HepG2 (cell line): Measurements from ENCODE around the gene RRAD. TPM values are rescaled to one million over a fixed set of nuclear protein-coding genes. Genes with fewer than 3 reads are reported as not detected.
A peak's percentile ranks its signal among the peaks of the same experiment; 100 is the strongest.

Experiments
- CBFB ChIP-seq: sonication (generic); formaldehyde crosslinking; IDR thresholded peaks from 2 replicates; pipeline ENCODE4 v1.4.0; 2020; ENCODE audit warnings: missing genetic modification reagents
- GZF1 ChIP-seq: sonication (generic); formaldehyde crosslinking; IDR thresholded peaks from 2 replicates; pipeline ENCODE4 v1.5.1; 2020; ENCODE audit warnings: mild to moderate bottlenecking, missing genetic modification reagents
- JUNB ChIP-seq: sonication (generic); formaldehyde crosslinking; IDR thresholded peaks from 2 replicates; pipeline ENCODE4 v1.8.0; 2022; ENCODE audit warnings: missing genetic modification reagents, mild to moderate bottlenecking, borderline replicate concordance
- KDM6A ChIP-seq: IDR thresholded peaks from 2 replicates; pipeline ENCODE4 v1.6.1; 2016; ENCODE audit warnings: low read depth
- MBD4 ChIP-seq: IDR thresholded peaks from 2 replicates; pipeline ENCODE4 v1.6.1; 2012; ENCODE audit warnings: low read length, inconsistent platforms, borderline replicate concordance
- MYNN ChIP-seq: sonication (generic); formaldehyde crosslinking; IDR thresholded peaks from 2 replicates; pipeline ENCODE4 v1.4.0; 2020; ENCODE audit warnings: mild to moderate bottlenecking, low read depth, missing genetic modification reagents
- POLR2AphosphoS5 ChIP-seq: IDR thresholded peaks from 2 replicates; pipeline ENCODE4 v1.6.1; 2012; ENCODE audit warnings: low read depth, low read length
- SALL2 ChIP-seq: sonication (generic); formaldehyde crosslinking; IDR thresholded peaks from 2 replicates; pipeline ENCODE4 v1.8.1; 2023; ENCODE audit warnings: mild to moderate bottlenecking, missing genetic modification reagents, inconsistent platforms
- SETDB1 ChIP-seq: sonication (generic); formaldehyde crosslinking; IDR thresholded peaks from 2 replicates; pipeline ENCODE4 v1.5.1; 2020; ENCODE audit warnings: missing genetic modification reagents, mild to moderate bottlenecking, borderline replicate concordance
- SNRNP70 ChIP-seq: fragments of 200-400 bp; formaldehyde crosslinking; IDR thresholded peaks from 2 replicates; pipeline ENCODE4 v1.6.1; 2017; ENCODE audit warnings: mild to moderate bottlenecking, low read depth, low read length, moderate library complexity
- THAP11 ChIP-seq: IDR thresholded peaks from 2 replicates; pipeline ENCODE4 v1.6.1; 2016; ENCODE audit warnings: missing biosample characterization, missing genetic modification reagents
- ZBTB1 ChIP-seq: sonication (generic); formaldehyde crosslinking; IDR thresholded peaks from 2 replicates; pipeline ENCODE4 v1.4.0; 2020; ENCODE audit warnings: missing genetic modification reagents, borderline replicate concordance
- ZFAT ChIP-seq: sonication (generic); formaldehyde crosslinking; conservative IDR thresholded peaks from 2 replicates; pipeline ENCODE4 v1.8.1; 2023; ENCODE audit warnings: missing genetic modification reagents, inconsistent platforms
- ZKSCAN1 ChIP-seq: fragments of 150-350 bp; IDR thresholded peaks from 2 replicates; pipeline ENCODE4 v1.6.1; 2014; ENCODE audit warnings: low read length
- ZMAT3 ChIP-seq: sonication (generic); formaldehyde crosslinking; conservative IDR thresholded peaks from 2 replicates; pipeline ENCODE4 v1.7.0; 2021; ENCODE audit warnings: missing genetic modification reagents
- ZNF180 ChIP-seq: sonication (generic); formaldehyde crosslinking; IDR thresholded peaks from 2 replicates; pipeline ENCODE4 v1.4.0; 2020; ENCODE audit warnings: low read depth, missing genetic modification reagents, borderline replicate concordance
- ZNF230 ChIP-seq: sonication (generic); formaldehyde crosslinking; IDR thresholded peaks from 2 replicates; pipeline ENCODE4 v1.4.0; 2020; ENCODE audit warnings: mild to moderate bottlenecking, missing genetic modification reagents
- ZNF335 ChIP-seq: sonication (generic); formaldehyde crosslinking; IDR thresholded peaks from 2 replicates; pipeline ENCODE4 v1.4.0; 2020; ENCODE audit warnings: missing genetic modification reagents
- ZNF354B ChIP-seq: sonication (generic); formaldehyde crosslinking; IDR thresholded peaks from 2 replicates; pipeline ENCODE4 v1.8.0; 2022; ENCODE audit warnings: mild to moderate bottlenecking, missing genetic modification reagents
- ZNF761 ChIP-seq: sonication (generic); formaldehyde crosslinking; conservative IDR thresholded peaks from 2 replicates; pipeline ENCODE4 v1.4.0; 2020; ENCODE audit warnings: mild to moderate bottlenecking, missing genetic modification reagents
- ZNF790 ChIP-seq: sonication (generic); formaldehyde crosslinking; IDR thresholded peaks from 2 replicates; pipeline ENCODE4 v1.8.0; 2022; ENCODE audit warnings: missing genetic modification reagents, mild to moderate bottlenecking, borderline replicate concordance
- polyA plus RNA-seq, 8 experiments: library from polyadenylated mRNA; depleted of rRNA in 3 of 8; stranded (reverse) in 7 of 8; unstranded in 1 of 8; fragments of >200 nt; fragmentation: Illumina TruSeq in 4 of 8; extraction: Trizol in 4 of 8; gene quantifications; 2 replicates each; pipeline versions ENCODE4 v1.2.1 to v1.2.3, GENCODE V29; 2011 to 2016; ENCODE audit warnings: low read depth in 4 of 8, missing spikeins in 1 of 8, mixed read lengths in 1 of 8; ENCODE audit not compliant: insufficient read depth in 1 of 8
- total RNA-seq, 5 experiments: library from RNA; depleted of rRNA; stranded (reverse); fragments of >200 nt; fragmentation: Illumina TruSeq; extraction: Trizol; gene quantifications; 2 replicates each; pipeline ENCODE4 v1.2.3, GENCODE V29; 2016; ENCODE audit warnings: low read depth in 1 of 5
- TF ChIP-seq, protein P1 (sequence below): sonication (generic); formaldehyde crosslinking; IDR thresholded peaks from 2 replicates; pipeline ENCODE4 v1.4.0; 2020; ENCODE audit warnings: missing genetic modification reagents
- TF ChIP-seq, protein P2 (sequence below): IDR thresholded peaks from 2 replicates; pipeline ENCODE4 v1.6.1; 2012; ENCODE audit warnings: low read length, improper control_type of control experiment
- TF ChIP-seq, protein P3 (sequence below): sonication (generic); formaldehyde crosslinking; IDR thresholded peaks from 2 replicates; pipeline ENCODE4 v1.4.0; 2020; ENCODE audit warnings: missing genetic modification reagents

Gene RRAD
- total and polyA plus RNA-seq, 2 of the 13 experiments (the other 11 are each of a cell fraction or from before 2014, with no cell fraction given): 0.80 to 1.1 TPM

DNA sequence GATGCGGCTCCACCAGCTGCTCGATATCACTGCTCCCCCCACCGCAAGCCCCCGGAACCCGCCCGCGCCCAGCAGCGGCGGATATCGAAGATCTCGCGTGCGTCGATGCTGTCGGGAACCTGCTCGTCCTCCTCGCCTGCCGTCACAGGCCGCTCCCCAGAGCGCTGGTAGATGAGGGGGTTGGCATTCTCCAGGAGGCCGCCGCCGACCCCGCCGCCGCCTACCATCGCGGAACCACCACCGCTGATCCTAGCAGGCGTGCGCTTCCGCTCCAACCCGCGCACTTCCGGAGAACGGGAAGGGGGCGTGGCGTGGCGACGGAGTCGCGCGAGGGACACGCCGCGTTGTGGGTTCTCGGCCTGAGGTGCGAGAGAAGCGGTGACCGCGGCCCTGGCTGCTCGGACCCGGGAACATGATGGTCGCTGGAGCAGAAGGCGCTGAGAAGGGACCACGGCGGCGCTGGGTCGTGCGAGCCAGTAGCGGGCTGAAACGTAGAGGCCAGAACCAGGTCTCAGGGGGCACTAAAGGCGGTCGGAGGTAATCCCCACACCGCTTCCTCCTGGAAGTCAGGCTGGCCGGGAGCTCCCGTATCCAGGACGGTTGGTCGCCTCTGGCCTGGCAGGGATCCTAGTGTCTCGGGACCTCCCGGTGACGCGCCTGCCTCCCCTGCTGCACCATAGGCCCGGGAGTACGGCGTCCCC is 9.0 kb upstream of the RRAD start, which contains the start of gene CIAO2B (continued):
- TF ChIP-seq, protein P1, sequence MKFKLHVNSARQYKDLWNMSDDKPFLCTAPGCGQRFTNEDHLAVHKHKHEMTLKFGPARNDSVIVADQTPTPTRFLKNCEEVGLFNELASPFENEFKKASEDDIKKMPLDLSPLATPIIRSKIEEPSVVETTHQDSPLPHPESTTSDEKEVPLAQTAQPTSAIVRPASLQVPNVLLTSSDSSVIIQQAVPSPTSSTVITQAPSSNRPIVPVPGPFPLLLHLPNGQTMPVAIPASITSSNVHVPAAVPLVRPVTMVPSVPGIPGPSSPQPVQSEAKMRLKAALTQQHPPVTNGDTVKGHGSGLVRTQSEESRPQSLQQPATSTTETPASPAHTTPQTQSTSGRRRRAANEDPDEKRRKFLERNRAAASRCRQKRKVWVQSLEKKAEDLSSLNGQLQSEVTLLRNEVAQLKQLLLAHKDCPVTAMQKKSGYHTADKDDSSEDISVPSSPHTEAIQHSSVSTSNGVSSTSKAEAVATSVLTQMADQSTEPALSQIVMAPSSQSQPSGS (CRISPR knock-in tag): peak; percentile 87; the same call in 1 of the 2 replicates
- TF ChIP-seq THAP11 (CRISPR knock-in tag): peak; percentile 96
- TF ChIP-seq POLR2AphosphoS5: peak; percentile 88
- TF ChIP-seq KDM6A: peak; percentile 41; the same call in 1 of the 2 replicates
- no peak; the same call in 1 of the 2 replicates for TF ChIP-seq ZNF354B (CRISPR knock-in tag)
- peak; percentile 97 for TF ChIP-seq ZNF790 (CRISPR knock-in tag)
- TF ChIP-seq, protein P2, sequence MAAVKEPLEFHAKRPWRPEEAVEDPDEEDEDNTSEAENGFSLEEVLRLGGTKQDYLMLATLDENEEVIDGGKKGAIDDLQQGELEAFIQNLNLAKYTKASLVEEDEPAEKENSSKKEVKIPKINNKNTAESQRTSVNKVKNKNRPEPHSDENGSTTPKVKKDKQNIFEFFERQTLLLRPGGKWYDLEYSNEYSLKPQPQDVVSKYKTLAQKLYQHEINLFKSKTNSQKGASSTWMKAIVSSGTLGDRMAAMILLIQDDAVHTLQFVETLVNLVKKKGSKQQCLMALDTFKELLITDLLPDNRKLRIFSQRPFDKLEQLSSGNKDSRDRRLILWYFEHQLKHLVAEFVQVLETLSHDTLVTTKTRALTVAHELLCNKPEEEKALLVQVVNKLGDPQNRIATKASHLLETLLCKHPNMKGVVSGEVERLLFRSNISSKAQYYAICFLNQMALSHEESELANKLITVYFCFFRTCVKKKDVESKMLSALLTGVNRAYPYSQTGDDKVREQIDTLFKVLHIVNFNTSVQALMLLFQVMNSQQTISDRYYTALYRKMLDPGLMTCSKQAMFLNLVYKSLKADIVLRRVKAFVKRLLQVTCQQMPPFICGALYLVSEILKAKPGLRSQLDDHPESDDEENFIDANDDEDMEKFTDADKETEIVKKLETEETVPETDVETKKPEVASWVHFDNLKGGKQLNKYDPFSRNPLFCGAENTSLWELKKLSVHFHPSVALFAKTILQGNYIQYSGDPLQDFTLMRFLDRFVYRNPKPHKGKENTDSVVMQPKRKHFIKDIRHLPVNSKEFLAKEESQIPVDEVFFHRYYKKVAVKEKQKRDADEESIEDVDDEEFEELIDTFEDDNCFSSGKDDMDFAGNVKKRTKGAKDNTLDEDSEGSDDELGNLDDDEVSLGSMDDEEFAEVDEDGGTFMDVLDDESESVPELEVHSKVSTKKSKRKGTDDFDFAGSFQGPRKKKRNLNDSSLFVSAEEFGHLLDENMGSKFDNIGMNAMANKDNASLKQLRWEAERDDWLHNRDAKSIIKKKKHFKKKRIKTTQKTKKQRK: no peak
- no peak; the same call in 1 of the 2 replicates for TF ChIP-seq ZBTB1 (CRISPR knock-in tag)
- no peak for TF ChIP-seq SNRNP70
- TF ChIP-seq ZMAT3 (CRISPR knock-in tag): peak; percentile 97
- no peak for TF ChIP-seq SETDB1
- peak; percentile 95 for TF ChIP-seq CBFB
- no peak for TF ChIP-seq MBD4
- TF ChIP-seq SALL2 (CRISPR knock-in tag): peak; percentile 99
- TF ChIP-seq JUNB: no peak
- TF ChIP-seq ZNF761 (CRISPR knock-in tag): peak; percentile 71; the same call in 1 of the 2 replicates
- TF ChIP-seq MYNN: 0 out of 2 replicates have a peak, but pooled peaks have one; percentile 69
- peak; percentile 96 for TF ChIP-seq ZNF180
- no peak; the same call in 1 of the 2 replicates for TF ChIP-seq ZFAT (CRISPR knock-in tag)
- TF ChIP-seq, protein P3, sequence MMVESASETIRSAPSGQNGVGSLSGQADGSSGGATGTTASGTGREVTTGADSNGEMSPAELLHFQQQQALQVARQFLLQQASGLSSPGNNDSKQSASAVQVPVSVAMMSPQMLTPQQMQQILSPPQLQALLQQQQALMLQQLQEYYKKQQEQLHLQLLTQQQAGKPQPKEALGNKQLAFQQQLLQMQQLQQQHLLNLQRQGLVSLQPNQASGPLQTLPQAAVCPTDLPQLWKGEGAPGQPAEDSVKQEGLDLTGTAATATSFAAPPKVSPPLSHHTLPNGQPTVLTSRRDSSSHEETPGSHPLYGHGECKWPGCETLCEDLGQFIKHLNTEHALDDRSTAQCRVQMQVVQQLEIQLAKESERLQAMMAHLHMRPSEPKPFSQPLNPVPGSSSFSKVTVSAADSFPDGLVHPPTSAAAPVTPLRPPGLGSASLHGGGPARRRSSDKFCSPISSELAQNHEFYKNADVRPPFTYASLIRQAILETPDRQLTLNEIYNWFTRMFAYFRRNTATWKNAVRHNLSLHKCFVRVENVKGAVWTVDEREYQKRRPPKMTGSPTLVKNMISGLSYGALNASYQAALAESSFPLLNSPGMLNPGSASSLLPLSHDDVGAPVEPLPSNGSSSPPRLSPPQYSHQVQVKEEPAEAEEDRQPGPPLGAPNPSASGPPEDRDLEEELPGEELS (CRISPR knock-in tag): peak; percentile 66
- TF ChIP-seq ZKSCAN1: no peak
- peak; percentile 87; the same call in 1 of the 2 replicates for TF ChIP-seq GZF1 (CRISPR knock-in tag)
- TF ChIP-seq ZNF335: no peak
- peak; percentile 51 for TF ChIP-seq ZNF230 (CRISPR knock-in tag)
